GM18951 (cell line): Measurements from ENCODE around the gene ZCCHC10.

Source experiments
- POLR2A ChIP-seq: IDR thresholded peaks from 4 replicates; pipeline ENCODE4 v1.6.1; 2011; ENCODE audit warnings: mild to moderate bottlenecking; ENCODE audit not compliant: insufficient read length, insufficient read depth; ENCODE audit errors: extremely low read depth
- in situ Hi-C: fragments of 300-500 bp; cut with MboI; formaldehyde crosslinking; loops from one replicate; pipeline ENCODE4 v1.12.0; 2022; ENCODE audit warnings: low sequenced_read_pairs, mixed read lengths, inconsistent platforms; ENCODE audit not compliant: unreplicated experiment

The ZCCHC10 gene

DNA sequence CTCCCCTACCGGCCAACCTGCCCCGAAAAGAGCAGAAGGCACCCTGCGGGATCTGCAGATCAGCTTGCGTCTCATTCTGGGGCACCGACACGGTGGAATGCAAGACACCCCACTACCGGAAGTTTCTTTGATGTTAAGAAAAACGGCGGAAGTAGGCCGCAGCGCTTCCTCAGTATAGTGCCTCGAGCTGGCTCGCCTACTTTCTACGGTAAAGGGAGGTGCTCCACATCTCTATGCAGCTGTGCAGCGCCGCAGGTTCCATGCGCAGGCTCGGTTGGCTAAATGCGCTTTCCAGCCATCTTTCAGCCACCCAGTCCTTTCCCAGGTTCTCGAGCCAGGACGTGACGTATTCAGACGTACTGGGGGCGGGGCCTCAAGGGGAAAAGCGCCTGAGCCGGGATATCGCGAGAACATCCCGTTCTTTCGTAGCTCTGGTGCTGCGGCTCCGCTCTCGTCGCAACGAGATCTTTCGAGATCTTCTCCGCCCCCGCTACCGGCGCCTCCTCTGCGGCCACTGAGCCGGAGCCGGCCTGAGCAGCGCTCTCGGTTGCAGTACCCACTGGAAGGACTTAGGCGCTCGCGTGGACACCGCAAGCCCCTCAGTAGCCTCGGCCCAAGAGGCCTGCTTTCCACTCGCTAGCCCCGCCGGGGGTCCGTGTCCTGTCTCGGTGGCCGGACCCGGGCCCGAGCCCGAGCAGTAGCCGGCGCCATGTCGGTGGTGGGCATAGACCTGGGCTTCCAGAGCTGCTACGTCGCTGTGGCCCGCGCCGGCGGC, 25.4 kb upstream of the ZCCHC10 start, which contains the start of gene HSPA4:
HSPA4 (plus strand) TSS at position 472 of the 775 bp plus-strand sequence; CDS start at position 710, 238 bp downstream.
- peak; percentile 91 for TF ChIP-seq POLR2A
- in situ Hi-C loops, result no loop called here

DNA sequence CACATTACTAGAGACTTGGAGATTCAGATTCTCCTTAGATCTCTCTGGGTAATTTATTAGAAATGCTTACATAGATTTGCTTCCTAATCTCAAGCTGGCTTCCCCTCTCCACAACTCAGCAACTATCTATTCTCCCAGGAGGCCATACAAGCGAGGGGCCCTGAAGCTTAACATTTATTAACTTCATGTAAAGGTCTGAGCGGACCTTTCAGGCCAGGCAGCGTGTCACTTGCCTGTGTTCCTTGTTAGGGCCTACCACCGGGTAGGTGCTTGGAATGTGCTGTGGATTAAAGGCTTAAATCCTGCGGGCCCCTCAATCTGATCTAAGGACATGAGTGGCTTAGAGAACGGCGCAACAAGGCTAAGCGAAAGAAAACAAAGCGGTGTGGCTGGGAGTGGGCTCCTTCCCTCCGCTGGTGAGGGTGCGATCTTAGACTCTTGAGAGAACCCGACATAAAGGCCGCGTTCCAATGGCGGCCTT, 24.8 kb upstream of the ZCCHC10 start:
- no peak for TF ChIP-seq POLR2A
- in situ Hi-C loops, result no loop called here

DNA sequence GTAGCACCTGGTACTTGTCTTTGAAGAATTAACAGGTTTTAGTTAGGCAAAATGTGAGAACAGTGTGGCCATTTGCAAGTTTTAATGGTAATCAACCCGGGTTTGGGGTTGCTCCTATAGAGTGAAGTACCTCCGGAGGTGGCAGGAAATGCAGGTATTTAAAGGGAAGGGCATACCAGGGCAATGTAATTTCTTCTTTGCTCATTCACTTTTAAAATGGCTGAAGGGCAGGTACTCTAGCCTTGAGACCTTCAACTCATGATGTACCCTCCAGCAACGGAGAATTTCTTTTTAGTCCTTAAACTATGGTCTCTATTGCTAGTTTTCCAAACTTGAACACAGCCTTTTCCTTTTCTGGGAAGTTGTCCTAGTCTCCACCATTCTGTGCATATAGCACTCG, 24.2 kb upstream of the ZCCHC10 start:
- no peak for TF ChIP-seq POLR2A
- in situ Hi-C loops, result no loop called here

DNA sequence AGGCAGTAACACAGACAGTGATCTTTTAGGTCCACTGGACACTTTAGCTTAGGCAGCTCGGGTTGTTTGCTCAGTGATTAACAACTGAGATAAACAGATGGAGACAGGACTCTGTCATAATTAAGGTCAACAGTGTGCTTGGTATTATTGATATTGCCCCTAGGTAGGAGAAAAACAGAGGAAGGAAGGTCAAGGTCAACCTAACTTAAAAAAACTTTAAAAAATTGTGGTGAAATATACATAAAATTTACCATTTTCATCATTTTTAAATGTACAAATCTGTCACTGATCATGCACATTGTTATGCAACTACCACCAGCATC, 23.3 kb upstream of the ZCCHC10 start:
- TF ChIP-seq POLR2A, result no peak
- in situ Hi-C loops, result loop anchor here (25.0 kb wide), 1 partner anchor 1413 kb away; no protein-coding TSS in a partner anchor

DNA sequence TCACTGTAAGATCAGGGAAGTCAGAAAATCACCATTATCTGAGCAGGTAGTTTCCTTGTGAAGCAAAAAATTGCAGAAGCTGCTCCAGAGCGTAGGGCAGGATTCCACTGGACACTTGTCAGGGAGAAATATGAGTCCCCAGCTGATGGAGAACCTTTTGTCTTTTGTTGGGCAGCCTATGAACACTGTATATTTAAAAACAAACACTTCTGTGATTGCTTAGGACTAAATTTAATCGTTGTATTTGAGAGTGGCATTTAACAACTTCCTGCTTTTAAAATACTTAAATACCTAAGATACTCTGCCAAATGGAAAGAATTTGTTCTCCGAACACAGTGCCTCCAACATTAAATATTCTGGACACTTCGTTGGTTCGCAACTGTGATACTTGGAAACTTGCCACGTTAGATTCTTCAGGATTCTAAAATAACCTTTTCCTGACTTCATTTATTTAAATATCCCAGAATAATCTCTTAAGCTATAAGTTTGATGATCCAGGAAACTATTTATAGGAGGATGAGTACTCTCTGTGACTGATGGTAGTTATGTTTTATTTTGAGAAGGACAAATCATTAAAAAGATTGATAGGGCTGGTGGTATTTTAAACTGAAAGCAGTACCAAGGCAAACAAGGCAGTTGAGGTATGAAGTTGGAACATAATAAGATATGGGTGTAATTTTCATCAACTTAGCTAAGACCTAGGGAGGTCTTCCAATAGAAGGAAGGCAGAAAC, 22.8 kb upstream of the ZCCHC10 start:
- in situ Hi-C loops, result loop anchor here (25.0 kb wide), 1 partner anchor 1413 kb away; no protein-coding TSS in a partner anchor
- TF ChIP-seq POLR2A, result no peak

DNA sequence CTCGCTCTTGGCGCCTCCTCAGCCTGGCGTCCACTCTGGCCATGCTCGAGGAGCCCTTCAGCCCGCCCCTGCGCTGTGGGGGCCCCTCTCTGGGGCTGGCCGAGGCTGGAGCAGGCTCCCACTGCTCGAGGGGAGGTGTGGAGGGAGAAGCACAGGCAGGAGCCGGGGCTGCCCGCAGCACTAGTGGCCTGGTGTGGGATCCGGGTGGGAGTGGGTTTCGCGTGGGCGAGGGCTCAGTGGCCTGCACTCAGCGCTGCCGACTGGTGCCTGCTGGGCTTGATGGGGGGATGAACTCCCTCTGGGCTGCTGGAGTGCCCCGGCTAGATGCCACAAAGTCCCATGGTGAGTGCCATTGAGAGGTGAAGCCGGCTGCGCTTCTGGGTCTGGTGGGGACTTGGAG, 21.1 kb upstream of the ZCCHC10 start:
- no peak for TF ChIP-seq POLR2A
- in situ Hi-C loops, result loop anchor here (25.0 kb wide), 1 partner anchor 1415 kb away; no protein-coding TSS in a partner anchor

DNA sequence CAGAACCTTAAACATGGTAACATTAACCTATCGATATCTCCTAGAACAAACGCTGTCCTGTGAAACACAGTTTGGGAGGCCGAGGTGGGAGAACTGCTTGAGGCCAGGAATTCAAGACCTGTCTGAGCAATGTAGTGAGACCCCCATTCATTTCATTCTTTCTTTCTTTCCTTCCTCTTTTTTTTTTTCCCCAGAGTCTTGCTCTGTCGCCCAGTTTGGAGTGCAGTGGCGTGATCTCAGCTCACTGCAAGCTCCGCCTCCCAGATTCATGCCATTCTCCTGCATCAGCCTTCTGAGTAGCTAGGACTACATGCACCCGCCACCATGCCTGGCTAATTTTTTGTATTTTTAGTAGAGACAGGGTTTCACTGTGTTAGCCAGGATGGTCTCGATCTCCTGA, 20.2 kb upstream of the ZCCHC10 start:
- in situ Hi-C loops, result loop anchor here (25.0 kb wide), 1 partner anchor 1416 kb away; no protein-coding TSS in a partner anchor

DNA sequence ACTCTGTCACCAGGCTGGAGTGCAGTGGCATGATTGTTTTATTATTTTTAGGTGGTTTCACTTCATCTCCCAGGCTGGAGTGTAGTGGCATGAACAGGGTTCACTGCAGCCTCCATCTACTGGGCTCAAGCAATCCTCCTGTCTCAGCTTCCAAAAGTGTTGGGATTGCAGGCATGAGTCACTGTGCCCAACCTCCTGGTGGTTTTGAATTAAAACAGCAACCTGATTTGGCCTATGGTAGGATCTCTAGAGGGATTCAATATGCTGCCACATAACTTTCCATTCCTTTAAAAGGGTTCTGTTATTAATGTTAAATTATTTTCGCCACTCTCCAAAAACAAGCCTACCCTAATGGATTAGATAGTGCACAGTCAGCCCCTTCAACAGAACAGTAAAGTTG, 15.6 kb upstream of the ZCCHC10 start:
- TF ChIP-seq POLR2A, result no peak
- in situ Hi-C loops, result loop anchor here (25.0 kb wide), 1 partner anchor 1420 kb away; no protein-coding TSS in a partner anchor

DNA sequence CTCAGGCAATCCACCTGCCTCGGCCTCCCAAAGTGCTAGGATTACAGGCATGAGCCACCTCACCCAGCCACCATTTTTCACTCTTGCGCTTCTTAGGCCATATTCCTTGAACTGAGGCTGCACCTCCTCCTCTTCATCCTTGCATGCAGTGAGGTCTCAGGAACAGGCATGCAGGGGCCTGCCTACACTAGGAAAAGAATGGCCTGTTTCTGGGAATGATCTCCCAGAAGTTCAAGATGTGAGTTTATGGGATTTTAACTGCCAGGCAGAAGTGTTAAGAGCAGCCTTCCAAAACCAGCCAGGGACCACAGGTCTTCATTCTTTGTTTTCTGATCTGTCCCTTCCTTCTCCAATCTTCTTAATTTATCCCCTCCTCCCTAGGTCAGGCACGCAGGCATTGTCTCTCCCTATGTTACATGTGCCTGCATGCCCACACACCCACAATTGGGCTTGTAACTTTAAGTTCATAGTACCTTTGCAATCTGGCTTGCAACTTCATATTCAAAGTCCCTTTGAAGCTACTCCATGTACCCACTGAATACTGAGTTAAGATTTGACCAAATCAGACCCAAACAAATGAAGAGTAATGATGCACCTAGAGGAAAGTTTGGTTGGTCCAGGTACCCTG, 14.9 kb upstream of the ZCCHC10 start:
- in situ Hi-C loops, result loop anchor here (25.0 kb wide), 1 partner anchor 1421 kb away; no protein-coding TSS in a partner anchor
- TF ChIP-seq POLR2A, result no peak

DNA sequence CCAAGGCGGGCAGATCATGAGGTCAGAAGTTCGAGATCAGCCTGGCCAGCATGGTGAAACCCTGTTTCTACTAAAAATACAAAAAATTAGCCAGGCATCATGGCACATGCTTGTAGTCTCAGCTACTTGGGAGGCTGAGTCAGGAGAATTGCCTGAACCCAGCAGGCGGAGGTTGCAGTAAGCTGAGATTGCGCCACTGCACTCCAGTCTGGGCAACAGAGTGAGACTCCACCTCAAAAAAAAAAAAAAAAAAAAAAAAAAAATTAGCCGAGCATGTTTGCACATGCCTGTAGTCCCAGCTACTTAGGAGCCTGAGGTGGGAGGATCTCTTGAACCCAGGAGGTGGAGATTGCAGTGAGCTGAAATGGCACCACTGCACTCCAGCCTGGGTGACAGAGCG, 10.3 kb upstream of the ZCCHC10 start:
- in situ Hi-C loops, result loop anchor here (25.0 kb wide), 1 partner anchor 1426 kb away; no protein-coding TSS in a partner anchor

DNA sequence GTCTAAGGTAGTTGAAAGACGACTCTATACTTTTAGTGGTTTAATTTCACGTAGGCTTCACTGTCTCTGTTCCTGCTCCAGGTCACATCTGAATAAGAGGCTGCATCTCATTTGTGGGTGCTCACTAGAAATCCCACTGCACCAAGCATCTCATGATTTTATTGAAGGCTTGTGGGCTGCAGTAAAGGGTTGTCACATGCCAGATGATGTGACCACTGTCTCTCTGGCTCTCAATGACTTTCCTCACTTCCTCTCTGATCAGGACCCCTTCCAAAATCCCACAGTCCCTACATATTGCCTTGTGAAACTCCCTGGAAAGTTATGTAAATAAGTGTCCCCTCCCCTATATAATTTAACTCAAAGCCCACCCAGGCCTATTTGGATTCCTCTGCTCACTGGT, 8.9 kb upstream of the ZCCHC10 start:
- TF ChIP-seq POLR2A, result no peak
- in situ Hi-C loops, result loop anchor here (25.0 kb wide), 1 partner anchor 1427 kb away; no protein-coding TSS in a partner anchor

DNA sequence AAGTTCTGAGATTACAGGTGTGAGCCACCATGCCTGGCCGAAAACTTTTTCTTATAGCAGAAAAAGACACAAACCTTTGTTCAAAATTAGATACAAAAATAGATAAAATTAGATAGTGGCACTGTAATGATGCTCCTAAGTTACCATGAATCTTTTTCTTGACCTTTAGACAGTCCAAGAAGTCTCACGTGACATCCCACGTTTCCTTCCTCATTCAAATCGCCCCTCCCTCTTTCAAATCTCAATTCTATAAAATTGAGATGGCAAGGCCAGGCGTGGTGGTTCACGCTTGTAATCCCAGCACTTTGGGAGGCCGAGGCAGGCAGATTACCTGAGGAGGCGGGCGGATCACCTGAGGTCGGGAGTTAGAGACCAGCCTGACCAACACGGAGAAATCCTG, 7.7 kb upstream of the ZCCHC10 start:
- in situ Hi-C loops, result loop anchor here (25.0 kb wide), 1 partner anchor 1428 kb away; no protein-coding TSS in a partner anchor
- no peak for TF ChIP-seq POLR2A

DNA sequence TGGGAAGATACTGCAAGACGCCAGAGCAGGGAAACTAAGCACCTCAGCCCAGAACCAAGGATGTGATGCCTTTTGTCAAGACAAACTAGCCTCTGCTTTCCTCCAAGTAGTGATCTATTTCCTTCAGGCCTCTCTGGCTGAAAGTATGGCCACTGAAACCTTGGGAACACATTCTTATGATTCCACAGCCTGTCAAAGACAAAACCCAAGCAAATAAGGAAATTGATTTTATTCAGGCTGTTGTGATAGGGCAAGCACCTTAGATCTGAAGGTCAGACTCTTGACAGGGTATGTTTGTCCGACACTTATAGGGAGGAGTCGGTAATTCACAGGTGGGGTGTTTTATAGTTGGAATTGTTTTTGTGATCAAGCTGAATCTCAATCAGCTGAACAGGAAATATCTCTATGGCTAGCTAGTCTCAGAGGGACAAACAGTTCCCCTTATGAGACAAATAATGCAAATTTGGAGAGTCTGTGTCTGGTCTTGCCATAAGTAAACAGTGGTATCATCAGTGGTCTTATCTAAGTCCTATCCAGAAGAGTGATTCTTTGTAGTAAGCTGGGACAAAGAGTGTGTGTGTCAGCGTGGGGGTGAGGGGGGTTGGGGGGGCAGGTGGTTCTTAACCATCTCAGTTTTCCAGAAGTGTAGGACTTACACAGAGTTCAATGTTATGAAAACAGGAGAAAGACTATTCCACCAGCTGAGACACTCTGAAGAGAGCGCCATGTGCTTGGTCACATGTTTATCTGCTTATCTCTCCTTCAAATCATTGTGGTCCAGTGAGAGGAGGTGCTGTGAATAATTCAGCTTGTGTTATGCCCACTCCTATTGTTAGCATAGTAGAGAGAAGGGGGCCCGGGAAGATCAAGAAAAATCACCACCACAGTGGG, 6.7 kb upstream of the ZCCHC10 start:
- no peak for TF ChIP-seq POLR2A
- in situ Hi-C loops, result loop anchor here (25.0 kb wide), 1 partner anchor 1429 kb away; no protein-coding TSS in a partner anchor
